Vagina (tissue), 2 donors: ENCODE results near the gene RBM19.

Experiments used
- CTCF ChIP-seq, 3 experiments: fragments of 450-650 bp in 2 of 3; fragments of 200-600 bp in 1 of 3; sonication (generic) in 1 of 3; IDR thresholded peaks; one replicate each; pipeline ENCODE4 v1.5.1; 2017 to 2019; ENCODE audit warnings: antibody characterized with exemption in 3 of 3, mild to moderate bottlenecking in 2 of 3, moderate library complexity in 2 of 3
- POLR2A ChIP-seq, 2 donors: fragments of 450-650 bp; IDR thresholded peaks; one replicate each; pipeline ENCODE4 v1.6.1; 2017; ENCODE audit warnings: antibody characterized with exemption in 2 of 2, mild to moderate bottlenecking in 2 of 2, moderate library complexity in 2 of 2

GRCh38 chr12:113918306-113918705 is 47.8 kb downstream of the RBM19 start:
- TF ChIP-seq CTCF (IDR thresholded peaks at IDR 0.05): no peak
- TF ChIP-seq POLR2A (IDR thresholded peaks at IDR 0.05): no peak
